ENCODE measurements around the gene CIAO3.
A peak's percentile ranks its signal among the peaks of the same experiment; 100 is the strongest.

Gene CIAO3

GRCh38 chr16:735982-736453 lies 4.8 kb downstream of the CIAO3 start:
- DNase-seq (ENCODE audit: low read depth in 4 of 4, low spot score in 1 of 4), result peak in 2 of 4 experiments; percentile 41 to 65

- no peak for DNase-seq (ENCODE audit: low read depth in 4 of 4, low spot score in 1 of 4)
These were observed 5.6 kb downstream of the CIAO3 start for GRCh38 chr16:734981-735881.

GRCh38 chr16:734208-734980 lies 6.4 kb downstream of the CIAO3 start:
- DNase-seq (ENCODE audit: low read depth in 4 of 4, low spot score in 1 of 4), result no peak

GRCh38 chr16:733382-734207 lies 7.2 kb downstream of the CIAO3 start:
- no peak for DNase-seq (ENCODE audit: low read depth in 4 of 4, low spot score in 1 of 4)

GRCh38 chr16:732936-733335 lies 7.9 kb downstream of the CIAO3 start:
- no peak for DNase-seq (ENCODE audit: low read depth in 4 of 4, low spot score in 1 of 4)

GRCh38 chr16:732332-732731 lies 8.5 kb downstream of the CIAO3 start:
- DNase-seq (ENCODE audit: low read depth in 4 of 4, low spot score in 1 of 4), result no peak

- DNase-seq (ENCODE audit: low read depth in 4 of 4, low spot score in 1 of 4), result no peak
These were observed 9.9 kb downstream of the CIAO3 start for GRCh38 chr16:730666-731509.

- DNase-seq (ENCODE audit: low read depth in 4 of 4, low spot score in 1 of 4), result no peak
These were observed 10.8 kb downstream of the CIAO3 start for GRCh38 chr16:729768-730665.

- DNase-seq (ENCODE audit: low read depth in 4 of 4, low spot score in 1 of 4), result no peak
These were observed 11.7 kb downstream of the CIAO3 start for GRCh38 chr16:728890-729744.

GRCh38 chr16:728131-728889 lies 12.5 kb downstream of the CIAO3 start:
- DNase-seq (ENCODE audit: low read depth in 4 of 4, low spot score in 1 of 4), result peak in 2 of 4 experiments; percentile 41 to 64

- DNase-seq (ENCODE audit: low read depth in 4 of 4, low spot score in 1 of 4), result no peak
These were observed 13.4 kb downstream of the CIAO3 start for GRCh38 chr16:727291-727977.

GRCh38 chr16:726438-727290 lies 14.1 kb downstream of the CIAO3 start, which contains the start of the genes CCDC78 and HAGHL:
TSS of gene CCDC78 (minus strand) at chr16:726443. CDS start at chr16:726367, 76 bp downstream.
TSS of gene HAGHL (plus strand) at chr16:727106. CDS start at chr16:727510, 404 bp downstream.
- DNase-seq (ENCODE audit: low read depth in 4 of 4, low spot score in 1 of 4), result peak in 3 of 4 experiments; percentile 42 to 56 (median 43)

- no peak for DNase-seq (ENCODE audit: low read depth in 4 of 4, low spot score in 1 of 4)
These were observed 14.7 kb downstream of the CIAO3 start for GRCh38 chr16:726188-726437.

GRCh38 chr16:725463-726187 lies 15.2 kb downstream of the CIAO3 start:
- DNase-seq (ENCODE audit: low read depth in 4 of 4, low spot score in 1 of 4), result no peak

GRCh38 chr16:725041-725376 lies 15.8 kb downstream of the CIAO3 start:
- DNase-seq (ENCODE audit: low read depth in 4 of 4, low spot score in 1 of 4), result no peak

All from stimulated activated CD4-positive, alpha-beta T cell treated with anti-CD3 and anti-CD28 coated beads, Interleukin-1b, Interleukin-23, amount 100 ng/mL, for 24 hours (primary cell).